Measurements from ENCODE around the gene RABGAP1L.
"Not testable (repeated sequence)": the region's sequence is repeated elsewhere in the genome, so short reads cannot be mapped to it uniquely, and the experiment has no call there.

The RABGAP1L gene

GRCh38 chr1:174204697-174205308 lies 45.5 kb downstream of the RABGAP1L start:
- no peak for DNase-seq

DNA sequence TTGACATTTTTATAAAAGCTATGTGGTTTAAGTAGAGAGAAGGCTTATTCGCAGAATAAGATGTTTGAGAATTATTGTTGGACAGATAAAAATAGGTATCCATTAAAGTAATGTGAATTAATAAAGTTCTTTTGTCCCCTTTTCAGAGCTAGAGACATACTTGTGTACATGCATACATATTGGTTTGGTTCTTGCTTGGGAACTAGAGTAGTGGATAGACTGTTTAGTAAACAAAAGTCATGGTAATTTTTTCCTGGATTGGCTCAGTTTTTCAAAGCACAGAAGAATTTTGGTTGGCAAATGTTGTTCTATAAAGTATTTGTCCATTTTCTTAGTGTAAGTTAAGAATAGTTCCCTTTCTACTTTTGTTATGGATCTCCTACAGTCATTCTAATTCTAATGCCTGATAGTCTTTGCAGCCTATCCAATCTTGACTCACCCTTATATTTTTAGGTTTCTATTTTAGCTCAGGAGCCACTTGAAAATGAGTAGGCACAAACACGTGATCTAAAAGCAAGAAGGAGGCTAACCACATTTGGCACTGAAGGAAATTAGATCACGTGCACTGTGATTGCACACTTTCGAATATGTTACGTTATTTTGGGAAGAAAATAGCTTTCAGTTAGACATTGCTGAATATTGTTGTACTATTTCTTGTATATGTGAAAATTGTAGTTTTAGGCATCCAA lies 47.0 kb downstream of the RABGAP1L start:
- no peak for DNase-seq

DNA sequence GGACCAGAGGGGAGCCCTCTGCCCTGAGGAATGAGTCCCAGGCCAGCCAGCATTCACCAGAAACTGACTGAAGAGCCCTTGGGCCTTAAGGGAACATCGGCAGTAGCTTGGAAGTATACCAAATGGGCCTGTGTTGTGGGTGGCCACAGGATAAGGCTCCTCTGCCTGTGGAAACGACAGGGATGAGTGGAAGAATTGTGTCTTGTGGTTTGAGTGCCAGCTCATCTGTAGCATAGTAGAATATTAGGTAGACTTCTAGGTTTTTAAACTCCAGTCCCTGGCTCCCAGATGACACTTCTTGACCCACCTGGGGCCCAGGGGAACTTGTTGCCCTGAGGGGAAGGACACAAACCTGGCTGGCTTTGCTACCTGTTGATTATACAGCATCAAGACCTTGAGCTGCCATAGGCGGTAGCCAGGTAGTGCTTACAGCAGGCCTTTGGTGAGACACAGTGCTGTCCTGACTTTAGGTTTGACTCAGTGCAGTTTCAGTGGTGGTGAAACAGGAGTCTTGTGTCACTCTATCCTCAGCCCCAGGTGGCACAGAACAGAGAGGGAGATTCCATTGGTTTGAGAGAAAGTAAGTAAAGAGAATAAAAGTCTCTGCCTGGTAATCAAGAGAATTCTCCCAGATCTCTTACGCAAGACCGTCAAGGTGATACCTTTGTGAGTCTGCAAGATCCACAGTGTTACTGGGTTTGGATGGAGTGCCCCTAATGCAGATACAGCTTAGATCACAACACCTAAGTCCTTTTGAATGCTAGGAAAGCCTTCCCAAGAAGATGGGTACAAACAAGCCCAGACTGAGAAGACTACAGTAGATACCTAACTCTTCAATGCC lies 50.2 kb downstream of the RABGAP1L start:
- no peak for DNase-seq

- no peak for DNase-seq
Measured at GRCh38 chr1:174211486-174211885, 52.2 kb downstream of the RABGAP1L start.

GRCh38 chr1:174215766-174216165 lies 56.4 kb downstream of the RABGAP1L start:
- DNase-seq: no peak

GRCh38 chr1:174217248-174217647 lies 57.9 kb downstream of the RABGAP1L start:
- DNase-seq: no peak

- DNase-seq: no peak
Measured at GRCh38 chr1:174217787-174218574, 58.7 kb downstream of the RABGAP1L start.

- no peak for DNase-seq
Measured at GRCh38 chr1:174218983-174219382, 59.7 kb downstream of the RABGAP1L start.

DNA sequence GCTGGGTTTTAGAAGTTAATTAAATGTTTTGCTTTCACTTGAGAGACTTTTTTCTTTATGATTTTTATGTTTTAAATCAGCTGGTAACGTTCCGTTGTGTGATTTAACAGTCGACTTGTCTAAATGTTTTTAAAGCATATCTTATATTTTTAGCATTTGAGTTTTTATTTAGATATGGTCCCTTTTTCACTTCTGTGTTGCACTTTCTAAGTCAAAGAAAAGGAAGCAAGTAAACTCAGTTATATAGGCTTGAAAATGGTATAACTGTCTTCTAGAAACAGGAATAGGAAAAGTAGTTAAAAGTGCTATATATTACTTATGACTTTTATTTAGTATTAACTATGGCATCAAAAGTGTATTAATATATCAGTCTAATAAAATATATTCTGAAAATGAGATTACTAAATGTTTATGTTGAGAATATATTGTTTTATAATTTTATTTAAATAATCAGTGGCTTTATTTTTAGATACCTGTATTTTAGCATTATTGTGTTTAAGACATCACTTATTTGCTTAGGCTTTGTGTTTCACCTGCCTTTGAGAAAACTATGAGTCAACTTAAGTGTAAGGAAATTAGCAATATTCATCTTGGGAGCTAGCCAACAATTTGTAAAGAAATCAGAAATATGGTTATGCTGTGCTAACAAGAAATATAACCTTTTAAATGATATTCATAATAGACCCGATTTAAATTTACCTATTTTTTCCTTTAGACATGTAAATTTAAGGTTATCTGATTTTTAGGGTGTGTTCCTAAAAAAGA lies 60.5 kb downstream of the RABGAP1L start:
- DNase-seq: no peak

GRCh38 chr1:174221681-174222080 lies 62.4 kb downstream of the RABGAP1L start:
- DNase-seq: no peak

DNA sequence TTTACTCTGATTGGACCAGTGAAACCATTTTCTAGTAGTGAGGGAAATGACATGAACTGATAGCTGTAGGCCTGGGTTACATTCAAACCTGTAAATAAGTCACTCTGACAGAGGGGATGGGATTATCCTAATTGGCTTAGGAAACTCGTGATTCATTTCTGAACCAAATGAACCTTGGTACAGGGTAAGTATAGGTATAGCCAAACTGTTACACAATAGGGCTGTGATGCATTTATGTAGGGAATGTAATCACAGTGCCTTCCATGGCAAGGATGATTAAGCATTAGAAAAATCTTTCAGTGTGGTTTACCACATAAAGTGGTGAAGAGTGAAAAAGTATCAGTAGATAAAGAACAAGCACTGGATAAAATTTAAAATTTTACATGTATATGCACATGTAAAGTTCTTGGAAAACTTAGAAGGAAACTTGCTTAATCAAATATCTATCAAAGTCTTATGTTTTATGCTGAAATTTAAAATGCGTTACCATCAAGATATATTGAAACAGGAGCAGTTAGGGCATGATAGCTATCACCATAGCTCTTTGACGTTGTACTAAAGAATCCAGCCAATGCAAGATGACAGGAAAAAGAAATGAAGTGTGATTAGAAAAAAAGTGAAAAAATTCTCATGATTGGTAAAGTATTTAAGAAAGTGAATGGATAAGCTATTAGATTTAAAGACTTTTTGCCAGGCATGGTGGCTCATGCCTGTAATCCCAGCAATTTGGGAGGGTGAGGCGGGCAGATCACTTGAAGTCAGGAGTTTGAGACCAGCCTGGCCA lies 63.0 kb downstream of the RABGAP1L start:
- no peak for DNase-seq

DNA sequence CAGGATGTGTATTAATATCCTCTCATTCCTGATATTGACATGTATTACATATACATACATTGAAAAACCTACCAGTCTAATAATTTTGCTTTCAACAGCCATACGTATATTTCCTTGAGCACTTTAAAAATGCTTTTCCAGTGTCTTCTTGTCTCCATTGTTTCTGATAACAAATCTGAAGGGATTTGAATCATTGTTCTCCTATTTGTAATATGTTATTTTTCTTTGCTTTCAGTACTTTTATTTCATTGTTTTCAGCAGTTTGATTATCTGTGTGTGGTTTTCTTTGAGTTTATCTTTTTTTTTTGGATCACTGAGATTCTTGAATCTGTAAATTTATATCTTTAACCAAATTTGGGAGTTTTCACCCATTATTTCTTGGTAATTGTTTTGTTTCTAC lies 65.3 kb downstream of the RABGAP1L start:
- DNase-seq: no peak

DNA sequence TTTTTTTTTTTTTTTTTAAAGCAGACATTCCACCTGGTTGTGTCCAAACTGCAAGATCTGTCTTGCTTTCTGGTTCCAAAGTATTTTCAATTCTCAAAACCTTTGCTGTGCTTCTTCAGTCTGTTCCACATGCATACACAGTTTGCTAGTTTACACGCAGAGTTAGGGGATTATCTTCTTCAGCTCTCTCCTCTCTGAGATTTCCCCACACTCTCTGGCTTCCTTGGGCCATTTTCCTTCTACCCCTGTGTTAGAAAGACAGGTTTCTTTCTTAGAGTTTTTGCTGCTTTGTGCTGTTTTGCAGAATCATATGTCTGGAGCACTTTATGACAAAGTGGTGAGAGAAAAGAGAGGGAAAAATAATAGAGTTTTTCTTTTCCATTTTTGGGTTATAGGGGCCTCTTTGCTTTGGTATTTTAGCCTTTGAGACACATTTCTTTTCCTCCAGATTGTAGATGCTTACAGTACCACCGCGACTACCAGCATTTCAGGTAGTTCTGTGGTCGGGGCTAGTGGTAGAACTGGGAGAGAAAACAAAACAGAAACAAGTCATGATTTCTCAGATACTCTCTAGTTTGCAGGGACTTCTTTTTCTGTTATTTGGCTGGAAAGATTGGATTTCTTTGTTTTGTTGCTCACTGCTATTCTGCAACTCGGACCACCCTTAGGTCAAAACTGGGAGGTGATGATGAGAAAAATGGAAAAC lies 66.3 kb downstream of the RABGAP1L start:
- no peak for DNase-seq

- no peak for DNase-seq
Measured at GRCh38 chr1:174230399-174230798, 71.1 kb downstream of the RABGAP1L start.

GRCh38 chr1:174232761-174233160 lies 73.4 kb downstream of the RABGAP1L start:
- DNase-seq: no peak

DNA sequence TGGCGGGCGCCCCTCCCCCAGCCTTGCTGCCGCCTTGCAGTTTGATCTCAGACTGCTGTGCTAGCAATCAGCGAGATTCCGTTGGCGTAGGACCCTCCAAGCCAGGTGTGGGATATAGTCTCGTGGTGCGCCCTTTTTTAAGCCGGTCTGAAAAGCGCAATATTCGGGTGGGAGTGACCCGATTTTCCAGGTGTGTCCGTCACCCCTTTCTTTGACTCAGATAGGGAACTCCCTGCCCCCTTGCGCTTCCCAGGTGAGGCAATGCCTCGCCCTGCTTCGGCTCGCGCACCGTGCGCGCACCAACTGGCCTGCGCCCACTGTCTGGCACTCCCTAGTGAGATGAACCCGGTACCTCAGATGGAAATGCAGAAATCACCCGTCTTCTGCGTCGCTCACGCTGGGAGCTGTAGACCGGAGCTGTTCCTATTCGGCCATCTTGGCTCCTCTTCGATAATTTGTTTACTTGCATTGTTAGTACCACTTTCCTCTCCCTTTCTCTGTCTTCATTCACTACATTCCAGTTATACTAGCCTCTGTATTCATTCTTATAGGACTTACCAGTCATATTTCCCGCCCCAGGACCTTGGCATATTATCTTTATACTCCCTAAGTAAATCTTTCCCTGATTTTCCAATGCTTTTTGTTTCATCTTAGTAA lies 79.7 kb downstream of the RABGAP1L start:
- not testable (repeated sequence) for DNase-seq

DNA sequence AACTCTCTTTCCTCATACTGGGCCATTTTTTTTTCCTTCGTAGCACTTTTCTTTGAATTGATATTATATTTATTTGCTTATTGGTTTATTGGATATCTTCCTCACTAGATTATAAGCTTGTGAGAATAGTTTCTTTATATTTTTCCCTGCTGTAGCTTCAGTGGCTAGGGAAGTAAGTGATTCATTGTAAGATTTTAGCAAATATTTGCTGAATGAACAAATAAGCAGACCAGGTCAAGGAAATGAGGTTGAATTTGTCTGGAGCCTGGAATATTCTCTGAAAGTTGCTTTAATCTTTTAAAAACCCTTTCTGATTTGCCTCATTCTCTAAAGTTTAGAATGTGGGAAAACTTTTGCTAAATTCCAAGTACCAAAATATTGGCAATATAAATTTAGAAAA lies 80.2 kb downstream of the RABGAP1L start:
- no peak for DNase-seq

GRCh38 chr1:174242856-174243255 lies 83.5 kb downstream of the RABGAP1L start:
- no peak for DNase-seq

GRCh38 chr1:174243451-174244000 lies 84.2 kb downstream of the RABGAP1L start:
- no peak for DNase-seq

DNA sequence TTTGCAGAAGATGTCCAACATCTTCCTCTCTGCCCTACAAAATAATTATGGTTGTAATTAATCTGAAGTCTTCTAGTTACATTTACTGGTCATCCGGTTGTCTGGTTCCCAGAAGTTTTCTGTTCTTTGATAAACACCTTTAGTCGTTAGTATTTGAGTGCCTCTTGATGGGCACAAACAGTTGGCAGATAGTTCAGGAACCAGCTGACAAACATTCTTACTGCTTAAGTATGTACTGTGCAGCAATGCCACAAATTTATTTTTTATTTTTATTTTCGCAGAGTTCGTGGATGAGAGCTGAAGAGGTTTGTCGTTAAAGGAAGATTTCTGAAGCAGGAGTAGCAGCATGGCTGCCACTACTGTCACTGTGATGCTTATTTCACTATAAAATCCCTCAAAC lies 84.7 kb downstream of the RABGAP1L start:
- no peak for DNase-seq

Measured in CD4-positive, alpha-beta T cell treated with Interleukin-15 for 1 hour (primary cell).